ENCODE measurements around the gene TTC21A.

- TF ChIP-seq, protein P1, sequence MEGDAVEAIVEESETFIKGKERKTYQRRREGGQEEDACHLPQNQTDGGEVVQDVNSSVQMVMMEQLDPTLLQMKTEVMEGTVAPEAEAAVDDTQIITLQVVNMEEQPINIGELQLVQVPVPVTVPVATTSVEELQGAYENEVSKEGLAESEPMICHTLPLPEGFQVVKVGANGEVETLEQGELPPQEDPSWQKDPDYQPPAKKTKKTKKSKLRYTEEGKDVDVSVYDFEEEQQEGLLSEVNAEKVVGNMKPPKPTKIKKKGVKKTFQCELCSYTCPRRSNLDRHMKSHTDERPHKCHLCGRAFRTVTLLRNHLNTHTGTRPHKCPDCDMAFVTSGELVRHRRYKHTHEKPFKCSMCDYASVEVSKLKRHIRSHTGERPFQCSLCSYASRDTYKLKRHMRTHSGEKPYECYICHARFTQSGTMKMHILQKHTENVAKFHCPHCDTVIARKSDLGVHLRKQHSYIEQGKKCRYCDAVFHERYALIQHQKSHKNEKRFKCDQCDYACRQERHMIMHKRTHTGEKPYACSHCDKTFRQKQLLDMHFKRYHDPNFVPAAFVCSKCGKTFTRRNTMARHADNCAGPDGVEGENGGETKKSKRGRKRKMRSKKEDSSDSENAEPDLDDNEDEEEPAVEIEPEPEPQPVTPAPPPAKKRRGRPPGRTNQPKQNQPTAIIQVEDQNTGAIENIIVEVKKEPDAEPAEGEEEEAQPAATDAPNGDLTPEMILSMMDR (IDR thresholded peaks at IDR 0.05): no peak
- no peak for TF ChIP-seq POLR2A (IDR thresholded peaks at IDR 0.05)
These were observed 4.2 kb upstream of the TTC21A start for GRCh38 chr3:39103324-39103693.
